OCI-LY7 (cell line): ENCODE data around the gene RAB27B. TPM values are rescaled to one million over a fixed set of nuclear protein-coding genes. Genes with fewer than 3 reads are reported as not detected.

Source experiments
- BruUV-seq: library from RNA; stranded (reverse); fragments of 400-500 nt; replicated peaks from 2 replicates; lab custom pipeline; 2021; lab: Mats Ljungman, UMichigan
- CTCF ChIA-PET: fragments of 300-600 bp; sonication (Branson Sonifier 250); formaldehyde crosslinking; loops from one replicate; lab custom pipeline; 2022; ENCODE audit warnings: antibody characterized with exemption; ENCODE audit not compliant: unreplicated experiment; lab: Charles Lee
- POLR2A ChIA-PET: fragments of 300-600 bp; sonication (Branson Sonifier 250); formaldehyde crosslinking; loops from one replicate; lab custom pipeline; 2022; ENCODE audit warnings: antibody characterized with exemption; lab: Charles Lee
- DNase-seq: peaks from one replicate; pipeline ENCODE4 v3.0.0-alpha.2; 2015; ENCODE audit warnings: low spot score
- H2AFZ ChIP-seq: fragments of 200-600 bp; sonication (generic), shearing (Covaris generic); 2 replicates; pipeline ENCODE4 v1.6.1; 2014; ENCODE audit warnings: mild to moderate bottlenecking, antibody characterized with exemption, low read length, moderate library complexity
- H3K27ac ChIP-seq: fragments of 200-600 bp; sonication (generic); 2 replicates; pipeline ENCODE4 v1.5.1; 2014; ENCODE audit warnings: mixed run types, low read depth, mild to moderate bottlenecking, moderate library complexity, low read length, inconsistent platforms; ENCODE audit not compliant: poor library complexity, severe bottlenecking
- H3K36me3 ChIP-seq: fragments of 200-600 bp; sonication (generic); 2 replicates; pipeline ENCODE4 v1.6.1; 2014; ENCODE audit warnings: mild to moderate bottlenecking, antibody characterized with exemption, low read length, moderate library complexity, mixed read lengths; ENCODE audit not compliant: insufficient read depth
- H3K4me1 ChIP-seq: fragments of 200-600 bp; sonication (generic); 2 replicates; pipeline ENCODE4 v1.5.1; 2014; ENCODE audit warnings: mild to moderate bottlenecking, low read length; ENCODE audit not compliant: insufficient read depth, poor library complexity, severe bottlenecking
- H3K4me2 ChIP-seq: fragments of 200-600 bp; sonication (generic); 2 replicates; pipeline ENCODE4 v1.6.1; 2014; ENCODE audit warnings: mild to moderate bottlenecking, low read length
- H3K4me3 ChIP-seq: fragments of 200-600 bp; sonication (generic); 2 replicates; pipeline ENCODE4 v1.5.1; 2014; ENCODE audit warnings: mild to moderate bottlenecking, low read depth, low read length; ENCODE audit not compliant: poor library complexity, severe bottlenecking
- H3K79me2 ChIP-seq: fragments of 200-600 bp; sonication (generic); 2 replicates; pipeline ENCODE4 v1.6.1; 2016; ENCODE audit warnings: low read depth, mild to moderate bottlenecking, low read length, moderate library complexity, mixed read lengths; ENCODE audit not compliant: insufficient read depth
- H3K9me2 ChIP-seq: fragments of 200-600 bp; sonication (generic); 2 replicates; pipeline ENCODE4 v1.6.1; 2016; ENCODE audit warnings: mild to moderate bottlenecking, low read length, mixed read lengths; ENCODE audit not compliant: insufficient read depth
- H3K9me3 ChIP-seq: fragments of 200-600 bp; sonication (generic); 2 replicates; pipeline ENCODE4 v1.6.1; 2014; ENCODE audit warnings: mild to moderate bottlenecking, mixed run types, low read length, mixed read lengths
- H4K20me1 ChIP-seq: fragments of 200-600 bp; sonication (generic); 2 replicates; pipeline ENCODE4 v1.6.1; 2014; ENCODE audit warnings: mild to moderate bottlenecking, antibody characterized with exemption, low read length, moderate library complexity, mixed read lengths; ENCODE audit not compliant: insufficient read depth
- EZH2phosphoT487 ChIP-seq: fragments of 200-600 bp; sonication (generic); IDR thresholded peaks from 2 replicates; pipeline ENCODE4 v1.6.1; 2018; ENCODE audit warnings: low read depth, borderline replicate concordance, mild to moderate bottlenecking, mixed run types, antibody characterized with exemption, low read length, moderate library complexity, mixed read lengths
- intact Hi-C: fragments of 100-400 bp; cut with micrococcal nuclease; formaldehyde crosslinking; loops from one replicate; pipeline ENCODE4 v1.10.0; 2022; ENCODE audit not compliant: unreplicated experiment
- total RNA-seq, 2 experiments: library from RNA; depleted of rRNA in 1 of 2; stranded (reverse); fragments of >200 nt in 1 of 2; shearing (Covaris generic) in 1 of 2; gene quantifications; 2 replicates each; pipeline ENCODE4 v1.2.3, GENCODE V29; 2014 to 2022
- TF ChIP-seq, protein P1 (sequence below): fragments of 200-600 bp; sonication (generic); conservative IDR thresholded peaks from 2 replicates; pipeline ENCODE4 v1.5.1; 2014; ENCODE audit warnings: mild to moderate bottlenecking, antibody characterized with exemption, low read length, moderate library complexity, mixed read lengths

The RAB27B gene
- total RNA-seq, 2 experiments from 2014 or later, result not detected

DNA sequence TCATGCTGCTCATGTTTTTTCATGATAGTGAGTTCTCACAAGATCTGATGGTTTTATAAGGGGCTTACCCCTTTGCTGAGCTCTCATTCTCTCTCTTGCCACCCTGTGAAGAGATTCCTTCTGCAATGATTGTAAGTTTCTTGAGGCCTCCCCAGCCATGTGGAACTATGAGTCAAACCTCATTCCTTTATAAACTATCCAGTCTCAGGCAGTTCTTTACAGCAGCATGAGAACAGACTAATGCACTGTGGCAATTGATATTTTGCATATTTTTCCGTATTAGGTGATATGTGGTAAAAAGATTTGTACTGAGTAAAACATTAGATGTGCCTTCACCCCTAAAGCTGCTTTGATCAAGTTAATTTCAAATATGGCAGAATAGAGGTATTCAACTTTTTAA, 48.8 kb downstream of the RAB27B start:
- no TSS peak for BruUV-seq
- intact Hi-C loops, result no loop called here
- H3K79me2 ChIP-seq, result no peaks in the 10 kb centered on the region
- no peak overlapping the region for H3K4me2 ChIP-seq
- no peaks in the 10 kb centered on the region for H3K4me1 ChIP-seq
- no peak overlapping the region for H2AFZ ChIP-seq
- DNase-seq, result no peak
- POLR2A ChIA-PET, result interaction anchor here (0.7 kb wide), 1 partner anchor 407 kb away, joined by 3 read pairs; no protein-coding TSS in a partner anchor
- H3K9me3 ChIP-seq, result no peaks in the 10 kb centered on the region
- no peaks in the 10 kb centered on the region for H4K20me1 ChIP-seq
- H3K9me2 ChIP-seq, result no peaks in the 10 kb centered on the region
- TF ChIP-seq, protein P1, sequence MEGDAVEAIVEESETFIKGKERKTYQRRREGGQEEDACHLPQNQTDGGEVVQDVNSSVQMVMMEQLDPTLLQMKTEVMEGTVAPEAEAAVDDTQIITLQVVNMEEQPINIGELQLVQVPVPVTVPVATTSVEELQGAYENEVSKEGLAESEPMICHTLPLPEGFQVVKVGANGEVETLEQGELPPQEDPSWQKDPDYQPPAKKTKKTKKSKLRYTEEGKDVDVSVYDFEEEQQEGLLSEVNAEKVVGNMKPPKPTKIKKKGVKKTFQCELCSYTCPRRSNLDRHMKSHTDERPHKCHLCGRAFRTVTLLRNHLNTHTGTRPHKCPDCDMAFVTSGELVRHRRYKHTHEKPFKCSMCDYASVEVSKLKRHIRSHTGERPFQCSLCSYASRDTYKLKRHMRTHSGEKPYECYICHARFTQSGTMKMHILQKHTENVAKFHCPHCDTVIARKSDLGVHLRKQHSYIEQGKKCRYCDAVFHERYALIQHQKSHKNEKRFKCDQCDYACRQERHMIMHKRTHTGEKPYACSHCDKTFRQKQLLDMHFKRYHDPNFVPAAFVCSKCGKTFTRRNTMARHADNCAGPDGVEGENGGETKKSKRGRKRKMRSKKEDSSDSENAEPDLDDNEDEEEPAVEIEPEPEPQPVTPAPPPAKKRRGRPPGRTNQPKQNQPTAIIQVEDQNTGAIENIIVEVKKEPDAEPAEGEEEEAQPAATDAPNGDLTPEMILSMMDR, result no peak
- no peak for TF ChIP-seq EZH2phosphoT487
- no peak overlapping the region for H3K4me3 ChIP-seq
- no peak overlapping the region for H3K27ac ChIP-seq
- H3K36me3 ChIP-seq, result no peaks in the 10 kb centered on the region
- CTCF ChIA-PET, result no interaction called here

DNA sequence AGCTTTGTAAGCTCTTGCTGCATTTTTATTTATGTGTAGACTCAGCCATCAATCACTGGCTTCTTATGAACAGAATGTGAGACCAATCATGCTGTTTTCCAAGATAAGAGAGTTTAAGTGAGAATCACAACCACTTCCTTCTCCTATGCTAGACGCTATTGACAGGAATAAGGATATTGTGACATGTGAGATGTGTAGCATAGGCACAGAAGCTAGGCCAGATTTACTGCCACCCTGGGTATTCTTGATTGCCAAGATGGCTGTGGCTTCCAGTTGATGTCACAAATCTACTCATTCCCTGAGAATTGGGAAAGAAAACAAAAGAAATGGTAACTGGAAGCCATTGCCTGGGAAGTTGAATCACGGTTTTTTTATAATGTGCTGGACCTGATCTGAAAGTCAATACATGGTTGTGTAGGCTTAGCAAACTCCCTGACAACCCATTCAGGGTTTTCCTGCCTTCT, 49.9 kb downstream of the RAB27B start:
- no peak overlapping the region for H3K27ac ChIP-seq
- intact Hi-C loops, result no loop called here
- no peaks in the 10 kb centered on the region for H4K20me1 ChIP-seq
- no peaks in the 10 kb centered on the region for H3K9me2 ChIP-seq
- no peak overlapping the region for H3K4me3 ChIP-seq
- no peak for DNase-seq
- BruUV-seq, result no TSS peak
- H3K79me2 ChIP-seq, result no peaks in the 10 kb centered on the region
- CTCF ChIA-PET, result no interaction called here
- TF ChIP-seq, protein P1, result no peak
- no peak for TF ChIP-seq EZH2phosphoT487
- no peak overlapping the region for H2AFZ ChIP-seq
- POLR2A ChIA-PET, result interaction anchor here (0.7 kb wide), 1 partner anchor 52 kb away, joined by 3 read pairs; no protein-coding TSS in a partner anchor
- no peaks in the 10 kb centered on the region for H3K36me3 ChIP-seq
- no peaks in the 10 kb centered on the region for H3K9me3 ChIP-seq
- H3K4me2 ChIP-seq, result no peak overlapping the region
- H3K4me1 ChIP-seq, result no peaks in the 10 kb centered on the region

DNA sequence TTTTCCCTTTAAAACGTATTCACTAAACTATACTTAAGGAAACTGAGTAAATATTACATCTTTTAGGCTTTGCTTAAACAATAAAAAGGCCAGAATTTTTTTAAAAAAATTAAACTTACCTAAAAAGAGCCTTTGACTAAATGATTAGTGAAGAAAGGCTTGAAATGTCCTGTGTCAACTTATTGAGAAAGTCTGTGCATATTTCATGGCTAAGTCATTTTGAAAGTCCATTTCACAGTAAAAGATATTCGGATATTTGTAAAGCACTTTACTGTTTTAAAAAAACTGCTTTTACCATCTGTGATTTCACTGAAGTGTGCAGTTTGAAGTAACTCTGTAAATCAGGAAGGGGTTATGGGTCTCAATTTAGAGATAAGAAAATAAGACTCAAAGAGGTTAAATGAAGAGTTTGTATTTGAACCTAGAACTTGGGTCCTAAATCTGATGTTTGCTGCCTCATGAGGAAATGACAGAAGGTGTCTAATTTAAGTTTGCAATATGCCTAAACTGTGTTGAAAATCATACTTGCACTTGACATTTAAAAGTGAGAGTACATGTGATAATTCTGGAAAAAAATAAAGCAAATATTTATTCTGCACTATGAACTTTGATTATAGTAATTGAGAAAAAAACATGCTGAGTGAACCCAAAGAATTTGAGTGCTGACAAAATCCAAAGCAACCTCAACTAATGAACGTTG, 50.5 kb downstream of the RAB27B start:
- H3K79me2 ChIP-seq, result no peaks in the 10 kb centered on the region
- no peak overlapping the region for H3K4me3 ChIP-seq
- H3K27ac ChIP-seq, result no peak overlapping the region
- no peak overlapping the region for H3K4me2 ChIP-seq
- intact Hi-C loops, result no loop called here
- no TSS peak for BruUV-seq
- DNase-seq, result no peak
- H3K36me3 ChIP-seq, result no peaks in the 10 kb centered on the region
- H4K20me1 ChIP-seq, result no peaks in the 10 kb centered on the region
- CTCF ChIA-PET, result no interaction called here
- no peaks in the 10 kb centered on the region for H3K9me2 ChIP-seq
- POLR2A ChIA-PET, result interaction anchor here (1.7 kb wide), 1 partner anchor 12 kb away, joined by 4 read pairs; no protein-coding TSS in a partner anchor
- TF ChIP-seq, protein P1, result no peak
- no peak for TF ChIP-seq EZH2phosphoT487
- no peak overlapping the region for H2AFZ ChIP-seq
- H3K9me3 ChIP-seq, result no peaks in the 10 kb centered on the region
- H3K4me1 ChIP-seq, result no peaks in the 10 kb centered on the region
